AG09319 (cell line): ENCODE results near the gene SCD5.
A peak's percentile ranks its signal among the peaks of the same experiment; 100 is the strongest.

Experiments
- DNase-seq: peaks from one replicate; pipeline ENCODE4 v3.0.0-alpha.2; 2010; ENCODE audit warnings: low read depth; ENCODE audit errors: extremely low read depth
- TF ChIP-seq, protein P1 (sequence below): IDR thresholded peaks from 2 replicates; pipeline ENCODE4 v1.5.1; 2011; ENCODE audit warnings: low read depth, mild to moderate bottlenecking, inconsistent platforms, low read length, moderate library complexity

Gene SCD5

DNA sequence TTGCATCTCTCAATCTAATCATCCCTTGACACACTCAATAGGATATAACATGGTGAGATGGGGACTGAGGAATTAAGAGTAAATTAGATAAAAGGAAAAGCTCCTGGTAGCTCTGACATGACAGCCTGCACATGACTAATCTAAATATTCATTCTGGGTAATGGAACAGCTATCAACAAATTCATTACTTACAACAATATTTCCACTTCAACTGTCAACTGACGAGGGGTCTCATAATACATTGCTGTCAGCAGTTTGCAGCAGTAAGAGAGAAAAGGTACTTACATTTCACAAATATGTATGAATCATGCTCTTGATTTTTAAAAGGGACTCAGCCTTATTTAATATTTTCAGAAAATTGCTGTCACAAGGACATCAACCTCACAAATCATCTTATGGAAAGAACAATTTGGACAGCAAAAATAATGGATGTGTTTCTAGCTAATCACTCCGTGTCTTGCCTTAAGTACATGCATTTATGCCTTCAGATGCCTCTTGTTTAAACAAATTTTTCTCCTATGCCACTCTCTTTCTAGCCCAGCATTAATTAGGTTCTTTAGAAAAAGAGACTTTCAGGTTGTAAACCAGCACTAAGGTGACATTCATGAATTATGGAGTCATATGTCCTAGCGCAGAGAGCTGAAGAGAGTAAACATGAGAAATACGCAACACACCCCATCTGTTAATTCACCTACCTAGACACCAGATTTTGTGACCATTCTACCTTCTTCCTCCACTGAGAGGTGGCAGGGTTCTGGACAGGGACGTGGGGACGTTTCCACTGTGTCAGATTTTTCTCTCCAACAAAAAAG, 137.2 kb downstream of the SCD5 start:
- DNase-seq = no peak
- TF ChIP-seq, protein P1, sequence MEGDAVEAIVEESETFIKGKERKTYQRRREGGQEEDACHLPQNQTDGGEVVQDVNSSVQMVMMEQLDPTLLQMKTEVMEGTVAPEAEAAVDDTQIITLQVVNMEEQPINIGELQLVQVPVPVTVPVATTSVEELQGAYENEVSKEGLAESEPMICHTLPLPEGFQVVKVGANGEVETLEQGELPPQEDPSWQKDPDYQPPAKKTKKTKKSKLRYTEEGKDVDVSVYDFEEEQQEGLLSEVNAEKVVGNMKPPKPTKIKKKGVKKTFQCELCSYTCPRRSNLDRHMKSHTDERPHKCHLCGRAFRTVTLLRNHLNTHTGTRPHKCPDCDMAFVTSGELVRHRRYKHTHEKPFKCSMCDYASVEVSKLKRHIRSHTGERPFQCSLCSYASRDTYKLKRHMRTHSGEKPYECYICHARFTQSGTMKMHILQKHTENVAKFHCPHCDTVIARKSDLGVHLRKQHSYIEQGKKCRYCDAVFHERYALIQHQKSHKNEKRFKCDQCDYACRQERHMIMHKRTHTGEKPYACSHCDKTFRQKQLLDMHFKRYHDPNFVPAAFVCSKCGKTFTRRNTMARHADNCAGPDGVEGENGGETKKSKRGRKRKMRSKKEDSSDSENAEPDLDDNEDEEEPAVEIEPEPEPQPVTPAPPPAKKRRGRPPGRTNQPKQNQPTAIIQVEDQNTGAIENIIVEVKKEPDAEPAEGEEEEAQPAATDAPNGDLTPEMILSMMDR = no peak

DNA sequence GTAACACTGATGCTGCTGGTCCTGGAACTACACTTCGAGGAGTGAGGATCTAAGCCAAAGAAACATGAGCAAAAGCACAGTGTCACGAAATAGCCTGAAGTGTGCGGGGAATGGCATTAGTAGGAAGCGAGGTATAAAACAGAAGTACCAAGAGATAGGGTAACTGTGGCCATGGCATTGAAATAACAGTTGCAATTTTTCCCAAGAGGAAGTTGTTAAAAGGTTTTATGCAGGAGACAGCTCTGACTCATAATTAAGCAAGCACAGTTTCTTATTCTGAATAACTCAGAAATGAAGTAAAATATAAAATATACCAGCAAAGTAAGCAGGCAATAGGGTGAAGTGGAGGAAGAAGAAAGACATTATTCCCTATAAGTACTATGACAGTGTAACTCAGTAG, 146.5 kb downstream of the SCD5 start:
- TF ChIP-seq, protein P1 = no peak
- no peak for DNase-seq

DNA sequence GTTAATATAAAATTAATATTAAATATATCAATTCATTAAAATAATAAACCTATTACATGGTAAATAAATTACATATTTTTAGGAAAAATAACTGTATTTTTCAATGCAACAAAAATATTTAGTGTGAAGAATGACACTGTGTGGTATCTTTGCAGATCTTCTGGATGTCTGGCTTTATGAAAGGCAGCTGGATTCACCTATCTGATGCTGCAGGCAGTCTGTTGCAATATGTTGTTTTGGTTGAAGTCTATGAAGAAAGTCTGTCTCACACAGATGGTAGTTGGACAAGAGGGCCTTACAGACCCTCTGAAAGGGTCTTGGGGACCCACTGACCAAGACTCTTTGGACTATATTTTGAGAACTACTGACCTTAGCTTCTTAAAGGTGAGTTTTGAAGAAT, 147.7 kb downstream of the SCD5 start:
- TF ChIP-seq, protein P1 = no peak
- DNase-seq = no peak

DNA sequence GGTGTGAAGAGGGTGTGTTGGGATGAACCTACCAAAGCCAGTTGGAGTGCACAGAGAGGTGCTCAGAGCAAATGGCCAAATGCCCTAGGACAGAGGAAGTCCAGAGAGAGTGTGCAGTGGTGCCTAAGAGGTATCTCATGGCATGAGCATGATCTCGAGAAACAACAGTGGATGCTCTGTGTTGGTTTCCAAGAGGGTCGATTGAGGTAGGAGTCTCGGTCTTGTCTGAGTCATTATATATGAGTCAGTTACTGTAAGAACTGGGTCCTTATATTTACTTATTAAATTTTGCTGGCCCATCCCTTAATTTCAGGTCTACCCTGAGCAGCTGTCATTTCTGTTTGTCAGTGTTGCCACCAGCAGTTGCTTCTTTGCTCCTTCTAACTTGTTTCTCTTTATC, 150.2 kb downstream of the SCD5 start:
- DNase-seq = no peak
- TF ChIP-seq, protein P1 = no peak

DNA sequence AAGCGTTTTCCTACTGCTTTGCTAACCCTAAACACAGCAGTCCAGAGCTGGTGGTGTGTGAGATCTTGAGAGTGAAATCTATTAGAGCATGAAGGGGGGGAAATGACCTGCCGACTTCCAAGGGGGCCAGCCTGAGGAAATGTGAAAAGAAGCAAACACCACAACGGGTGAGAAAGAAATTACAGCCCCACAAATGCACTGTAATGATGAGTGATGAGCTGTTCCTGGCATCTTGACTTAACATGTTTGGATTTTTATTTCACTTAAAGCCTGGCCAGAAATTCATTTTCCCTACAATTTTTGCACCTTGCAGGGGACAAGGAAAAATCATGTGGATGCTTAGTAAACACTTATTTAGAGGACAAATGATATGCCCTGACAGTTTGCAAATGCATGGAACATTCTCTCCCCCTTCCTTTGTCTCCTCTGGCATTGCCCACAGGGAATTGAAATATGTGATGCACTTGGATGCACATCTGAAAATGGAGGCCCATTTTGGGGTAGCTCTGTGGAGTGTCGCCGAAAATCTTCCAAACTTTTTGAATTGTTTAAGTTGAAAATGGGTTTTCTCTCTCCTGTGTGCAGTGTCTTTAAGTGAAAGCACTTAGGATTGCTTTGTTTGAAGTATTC, 152.5 kb downstream of the SCD5 start:
- TF ChIP-seq, protein P1 = no peak
- no peak for DNase-seq

DNA sequence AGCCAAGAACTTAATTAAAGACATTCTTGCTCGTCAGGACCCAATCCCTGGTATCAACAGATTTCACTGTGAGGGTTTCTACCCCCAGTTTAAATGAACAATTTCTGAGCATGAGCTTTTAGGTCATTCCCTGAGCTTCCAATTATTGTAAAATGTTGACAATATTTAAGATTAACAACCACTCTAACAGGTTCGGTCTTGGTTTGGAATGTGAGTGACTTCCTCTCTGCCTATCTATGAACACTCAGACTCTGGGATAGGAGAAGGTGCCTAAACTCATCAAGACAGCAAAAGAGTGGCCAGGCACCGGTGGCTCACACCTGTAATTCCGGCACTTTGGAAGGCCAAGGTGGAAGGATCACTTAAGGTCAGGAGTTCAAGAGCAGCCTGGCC, 153.9 kb downstream of the SCD5 start:
- TF ChIP-seq, protein P1 = no peak
- no peak for DNase-seq

DNA sequence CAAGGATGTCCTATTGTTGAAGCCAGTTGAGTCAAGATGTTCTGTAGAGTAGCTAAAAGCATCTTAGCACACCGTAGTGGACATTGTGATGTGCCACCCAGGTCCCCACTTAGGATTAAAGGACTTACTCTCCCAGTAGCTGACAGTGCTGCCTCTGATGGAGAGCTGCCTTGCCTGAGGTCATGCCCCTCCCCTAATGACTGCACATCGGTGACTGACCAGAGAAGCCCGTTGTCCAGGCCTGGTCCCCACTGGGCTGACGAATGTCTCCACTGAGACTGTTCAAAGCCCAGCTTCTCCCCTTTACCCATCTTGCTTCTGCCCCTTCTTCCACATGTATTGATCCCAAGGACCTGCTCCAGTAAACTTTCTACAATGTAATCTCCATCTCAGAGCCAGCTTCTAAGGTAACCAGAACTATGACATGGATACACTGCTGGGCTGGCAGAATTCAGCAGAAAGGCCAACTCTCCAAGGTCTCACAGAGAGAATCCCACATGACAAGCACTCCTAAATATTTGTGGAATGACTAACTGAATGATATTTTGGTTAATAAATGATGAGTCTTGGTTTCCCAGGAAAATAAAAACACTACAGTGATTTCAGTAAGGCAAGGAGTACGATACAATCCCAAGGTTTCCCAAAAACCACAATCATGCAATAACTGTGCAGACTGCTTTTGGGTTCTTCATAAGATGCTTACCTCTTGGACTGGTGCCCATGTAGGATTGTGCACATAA, 154.4 kb downstream of the SCD5 start:
- DNase-seq = peak; percentile 24
- TF ChIP-seq, protein P1 = no peak
